Measurements from ENCODE around the gene IGFALS.

GRCh38 chr16:1785846-1786170 is 7.7 kb downstream of the IGFALS start:
- no peak for TF ChIP-seq CTCF (IDR thresholded peaks at IDR 0.05)
- no peak for TF ChIP-seq POLR2AphosphoS5 (IDR thresholded peaks at IDR 0.05)
- TF ChIP-seq EP300 (IDR thresholded peaks at IDR 0.05): no peak

Measured in gastroesophageal sphincter (tissue), 3 donors.